GM18870 (cell line): ENCODE measurements around the gene A4GALT.
"Not testable (repeated sequence)": the region's sequence is repeated elsewhere in the genome, so short reads cannot be mapped to it uniquely, and the experiment has no call there.

ENCODE experiments used
- ATAC-seq: cut with Tn5 transposase; IDR thresholded peaks from one replicate; pipeline ENCODE4 v1.9.1; 2021; ENCODE audit warnings: moderate library complexity; ENCODE audit not compliant: unreplicated experiment

The A4GALT gene

DNA sequence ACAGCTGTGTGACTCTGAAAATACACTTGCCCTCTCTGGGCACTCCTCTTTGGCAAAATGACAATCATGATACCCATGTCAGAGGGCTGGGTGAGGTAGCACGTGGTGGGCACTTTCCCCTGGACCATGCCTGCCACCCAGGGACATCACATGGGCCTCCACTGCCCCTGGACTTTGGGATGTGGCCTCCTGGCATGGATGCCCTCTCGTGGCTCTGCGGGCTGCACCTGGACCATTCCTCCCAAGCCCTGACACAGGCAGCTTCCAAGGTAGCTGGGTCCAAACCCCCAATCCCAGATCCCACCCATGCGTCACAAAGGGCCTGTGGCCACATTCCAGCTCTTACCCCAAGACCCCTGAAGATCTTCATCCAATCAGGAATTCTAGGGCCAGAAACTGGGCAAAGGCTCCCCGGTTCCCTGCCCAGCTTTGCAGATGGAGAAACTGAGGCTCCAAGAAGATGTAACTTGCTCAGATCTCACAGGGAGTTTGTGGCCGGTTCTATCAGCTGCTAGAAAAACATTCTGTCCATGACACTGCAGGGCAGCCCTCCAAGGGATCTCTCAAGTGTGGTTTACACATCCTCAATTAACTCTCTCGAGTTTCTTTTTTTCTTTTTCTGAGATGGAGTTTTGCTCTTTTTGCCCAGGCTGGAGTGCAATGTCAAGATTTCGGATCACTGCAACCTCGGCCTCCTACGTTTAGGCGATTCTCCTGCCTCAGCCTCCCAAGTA is 36.0 kb downstream of the A4GALT start:
- no peak for ATAC-seq

DNA sequence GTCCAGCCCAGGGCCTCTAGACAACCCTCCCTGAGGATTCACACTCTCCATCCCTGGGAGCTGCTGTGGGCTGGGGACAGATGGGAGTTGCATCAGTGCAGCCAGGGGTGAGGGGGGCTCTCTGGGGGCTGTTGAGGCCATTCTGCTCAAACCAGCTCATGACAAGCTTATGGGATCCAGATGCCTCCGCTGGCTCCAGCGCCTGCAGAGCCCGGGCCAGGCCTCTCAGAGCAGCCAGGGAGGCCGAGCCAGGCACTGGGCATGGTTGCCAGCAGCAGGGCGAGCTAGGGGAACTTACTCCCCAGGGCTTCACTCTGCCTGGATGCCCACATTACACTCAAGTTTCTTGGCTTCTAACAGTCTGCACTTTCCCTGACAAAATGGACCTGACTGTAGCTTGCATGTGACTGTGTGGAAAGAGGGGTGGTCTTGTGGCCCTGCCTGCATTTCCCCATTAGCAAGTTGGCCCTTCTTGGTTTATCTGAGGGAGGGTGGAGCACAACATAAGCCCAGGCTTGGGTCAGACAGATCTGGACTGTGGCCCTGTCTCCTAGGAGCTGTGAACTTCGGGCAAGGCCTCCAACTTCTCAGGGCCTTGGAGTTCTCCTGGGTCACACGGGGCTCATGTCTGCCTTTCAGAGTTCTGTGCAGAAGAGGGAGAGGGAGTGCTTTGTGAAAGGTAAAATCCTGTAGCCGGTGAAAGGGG is 36.9 kb downstream of the A4GALT start:
- ATAC-seq, result no peak

DNA sequence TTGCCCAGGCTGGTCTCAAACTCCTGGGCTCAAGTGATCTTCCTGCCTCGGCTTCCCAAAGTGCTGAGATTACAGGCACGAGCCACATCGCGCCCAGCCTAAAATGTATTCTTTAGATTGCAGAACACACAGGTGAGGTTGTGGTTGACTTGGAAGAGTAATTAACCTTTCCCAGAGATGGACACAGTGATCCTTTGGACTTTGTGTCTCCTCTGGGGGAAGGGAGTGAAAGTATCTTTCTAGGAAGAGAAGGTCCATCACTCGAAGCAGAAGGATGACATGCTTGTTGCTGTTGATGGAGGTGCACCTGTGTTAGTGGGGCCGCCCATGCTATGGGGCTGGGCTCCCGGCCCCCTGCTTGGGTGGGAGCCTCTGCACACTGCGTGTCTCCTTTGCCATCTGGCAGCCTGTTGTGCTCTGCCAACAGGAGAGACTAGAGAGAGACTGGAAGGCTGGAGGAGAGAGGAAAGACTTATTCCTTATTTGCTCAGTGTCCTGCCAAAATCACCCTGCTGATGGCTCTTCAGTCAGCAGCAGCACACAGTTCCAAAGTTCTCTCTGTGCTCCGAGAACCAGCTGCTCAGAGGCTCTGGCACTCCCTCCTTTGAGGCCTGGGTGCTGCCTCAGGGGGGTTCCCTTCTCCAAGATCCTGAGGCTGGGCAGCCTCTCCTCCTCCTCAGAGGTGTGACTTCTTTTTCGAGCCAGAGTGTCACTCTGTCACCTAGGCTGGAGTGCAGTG is 38.4 kb downstream of the A4GALT start:
- ATAC-seq, result no peak

DNA sequence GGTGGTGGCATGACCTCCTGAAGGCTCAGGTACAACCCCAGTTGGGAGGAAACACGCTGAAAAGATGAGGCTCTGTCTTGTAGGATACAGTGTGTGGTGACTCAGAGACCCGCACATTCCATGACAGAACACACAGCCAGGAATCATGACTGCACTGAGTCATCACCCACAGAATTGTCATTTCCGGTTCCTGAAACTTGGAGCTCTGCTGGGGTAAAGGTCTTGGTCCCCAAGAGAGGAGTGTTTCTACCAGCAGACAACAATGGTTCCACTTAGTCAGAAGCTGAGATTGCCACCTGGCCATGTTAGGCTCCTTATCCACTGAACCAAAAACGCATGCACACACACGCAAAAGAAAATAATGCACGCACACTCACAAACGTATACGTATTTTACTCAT is 40.0 kb downstream of the A4GALT start:
- ATAC-seq, result no peak

DNA sequence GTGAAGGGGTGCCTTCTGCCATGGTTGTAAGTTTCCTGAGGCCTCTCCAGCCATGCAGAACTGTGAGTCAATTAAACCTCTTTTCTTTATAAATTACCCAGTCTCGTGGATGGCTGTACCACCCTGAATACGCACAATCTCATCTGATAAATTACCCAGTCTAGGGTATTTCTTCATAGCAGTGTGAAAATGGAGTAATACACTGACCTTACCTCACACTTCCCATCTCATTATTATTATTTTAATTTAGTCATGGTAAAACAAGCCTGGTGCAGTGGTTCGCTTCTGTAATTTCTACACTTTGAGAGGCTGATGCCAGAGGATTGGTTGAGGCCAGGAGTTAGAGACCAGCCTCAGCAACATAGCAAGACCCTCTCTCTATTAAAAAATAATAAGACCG is 41.0 kb downstream of the A4GALT start:
- ATAC-seq, result no peak

DNA sequence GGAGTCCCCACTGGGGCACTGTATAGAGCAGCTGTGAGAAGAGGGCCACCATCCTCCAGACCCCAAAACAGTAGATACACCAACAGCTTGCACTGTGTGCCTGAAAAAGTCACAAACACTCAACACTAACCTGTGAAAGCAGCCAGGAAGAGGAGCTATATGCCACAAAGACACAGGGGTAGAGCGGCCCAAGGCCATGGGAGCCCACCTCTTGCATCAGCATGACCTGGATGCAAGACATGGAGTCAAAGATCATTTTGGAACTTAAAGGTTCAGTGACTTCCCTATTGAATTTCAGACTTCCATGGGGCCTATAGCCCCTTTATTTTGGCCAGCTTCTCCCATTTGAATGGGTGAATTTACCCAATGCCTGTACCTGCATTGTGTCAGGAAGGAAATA is 41.8 kb downstream of the A4GALT start:
- ATAC-seq, result no peak

DNA sequence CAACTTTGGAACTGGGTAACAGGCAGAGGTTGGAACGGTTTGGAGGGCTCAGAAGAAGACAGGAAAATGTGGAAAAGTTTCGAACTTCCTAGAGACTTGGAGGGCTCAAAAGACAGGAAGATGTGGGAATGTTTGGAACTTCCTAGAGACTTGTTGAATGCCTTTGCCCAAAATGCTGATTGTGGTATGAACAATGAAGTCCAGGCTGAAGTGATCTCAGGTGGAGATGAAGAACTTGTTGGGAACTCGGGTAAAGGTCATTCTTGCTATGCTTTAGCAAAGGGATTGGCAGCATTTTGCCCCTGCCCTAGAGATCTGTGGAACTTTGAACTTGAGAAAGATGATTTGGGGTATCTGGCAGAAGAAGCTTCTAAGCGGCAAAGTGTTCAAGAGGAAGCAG is 42.7 kb downstream of the A4GALT start:
- not testable (repeated sequence) for ATAC-seq

DNA sequence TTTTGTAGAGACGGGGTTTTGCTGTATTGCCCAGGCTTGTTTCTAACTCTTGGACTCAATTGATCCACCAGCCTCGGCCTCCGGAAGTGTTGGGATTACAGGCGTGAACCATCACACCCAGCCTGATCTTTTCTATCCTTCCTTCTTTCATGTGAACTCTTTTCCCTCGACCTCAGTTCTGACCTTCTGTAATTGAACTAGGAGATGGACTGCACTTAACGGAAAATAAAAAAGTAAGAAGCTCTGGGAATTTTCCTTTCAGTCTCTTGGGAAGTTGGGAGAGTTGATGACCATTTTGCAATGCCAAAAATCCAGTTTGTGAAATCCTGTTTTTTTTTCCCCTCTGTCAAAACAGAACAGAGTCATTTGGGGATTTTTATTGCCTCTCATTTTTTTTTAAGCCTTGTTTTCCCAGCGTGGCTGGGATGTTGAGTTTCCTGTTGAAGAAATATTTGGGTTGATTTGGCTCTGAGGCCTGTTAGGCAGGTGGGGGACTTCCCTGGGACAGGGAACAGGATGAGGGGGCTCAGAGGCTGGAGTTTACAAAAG is 44.5 kb downstream of the A4GALT start:
- ATAC-seq, result no peak

DNA sequence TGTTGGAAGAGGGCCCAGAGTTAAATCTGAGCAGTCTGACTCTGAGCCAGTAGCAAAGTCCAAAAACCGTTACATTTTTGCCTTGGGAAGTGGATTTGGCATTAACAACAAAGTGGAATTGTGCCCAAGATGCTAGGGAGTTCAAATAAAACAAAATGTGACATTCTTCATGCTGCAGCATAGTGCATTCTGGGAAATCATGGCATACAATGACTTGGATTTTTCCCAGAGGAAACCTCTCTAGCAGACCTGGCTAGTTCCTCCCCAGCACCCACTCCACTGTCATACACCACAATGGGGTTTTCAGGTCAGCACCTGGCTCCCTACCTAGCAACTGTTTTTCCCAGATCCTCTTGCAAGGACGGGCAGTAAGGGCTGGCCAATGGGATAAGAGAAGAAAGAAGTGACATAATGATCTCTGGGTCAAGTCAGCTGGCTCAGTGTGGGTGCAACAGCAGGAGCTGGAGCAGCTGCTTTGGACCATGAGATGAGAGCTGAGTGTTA is 46.7 kb downstream of the A4GALT start:
- ATAC-seq, result no peak

DNA sequence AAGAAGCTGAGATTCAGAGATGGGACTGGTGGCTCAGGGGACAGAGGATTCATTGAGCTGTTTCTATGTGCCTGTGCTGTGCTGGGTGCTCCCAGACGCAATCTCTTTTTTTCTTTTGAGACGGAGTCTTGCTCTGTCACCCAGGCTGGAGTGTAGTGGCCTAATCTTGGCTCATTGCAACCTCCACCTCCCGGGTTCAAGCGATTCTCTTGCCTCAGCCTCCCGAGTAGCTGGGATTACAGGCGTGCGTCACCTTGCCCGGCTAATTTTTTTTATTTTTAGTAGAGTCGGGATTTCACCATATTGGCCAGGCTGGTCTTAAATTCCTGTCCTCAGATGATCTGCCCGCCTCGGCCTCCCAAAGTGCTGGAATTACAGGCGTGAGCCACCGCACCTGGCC is 47.6 kb downstream of the A4GALT start:
- ATAC-seq, result not testable (repeated sequence)

DNA sequence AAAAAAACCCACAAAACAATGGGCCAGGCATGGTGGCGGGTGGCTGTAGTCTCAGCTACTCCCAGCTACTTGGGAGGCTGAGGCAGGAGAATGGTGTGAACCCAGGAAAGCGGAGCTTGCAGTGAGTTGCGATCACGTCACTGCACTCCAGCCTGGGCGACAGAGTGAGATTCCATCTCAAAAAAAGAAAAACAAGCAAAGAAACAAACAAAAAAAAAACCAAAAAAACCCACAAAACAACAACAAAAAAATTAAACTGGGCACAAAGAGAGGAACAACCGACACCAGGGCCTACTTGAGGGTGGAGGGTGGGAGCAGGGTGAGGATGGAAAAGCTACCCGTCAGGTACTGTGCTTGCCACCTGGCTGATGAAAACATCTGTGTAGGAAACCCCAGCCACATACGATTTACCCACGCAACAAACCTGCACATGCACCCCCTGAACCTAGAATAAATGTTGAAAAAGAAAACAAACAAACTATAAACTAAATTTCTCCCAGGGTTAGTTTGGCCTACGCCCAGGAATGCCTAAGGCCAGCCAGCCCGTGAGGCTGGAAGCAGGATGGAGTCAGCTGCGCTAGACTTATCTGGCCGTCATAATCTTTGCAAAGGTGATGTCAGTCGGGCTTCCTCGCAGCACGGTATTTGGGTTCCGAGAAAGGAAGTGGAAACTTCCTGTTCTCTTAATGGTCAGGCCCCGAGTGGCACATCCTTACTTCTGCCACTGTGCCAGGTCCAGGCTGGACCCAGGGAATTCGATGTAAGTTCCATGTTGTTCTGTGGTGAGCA is 49.6 kb downstream of the A4GALT start:
- ATAC-seq, result no peak

DNA sequence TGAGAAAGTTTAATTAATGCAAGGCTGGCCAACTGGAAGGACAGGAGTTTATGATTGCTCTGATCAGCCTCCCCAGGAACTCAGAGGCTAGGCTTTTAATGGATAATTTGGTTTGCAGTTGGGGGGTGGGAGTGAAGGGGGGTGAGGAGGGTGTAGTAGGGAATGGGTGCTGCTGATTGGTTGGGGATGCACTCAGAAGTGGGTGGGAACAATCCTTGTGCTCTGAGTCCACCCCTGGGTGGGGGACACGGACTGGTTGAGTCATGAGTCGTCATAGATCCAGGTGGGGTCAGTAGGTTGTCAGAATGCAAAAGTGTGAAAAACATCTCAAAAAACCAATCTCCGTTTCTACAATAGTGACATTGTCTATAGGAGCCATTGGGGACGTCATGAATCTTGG is 50.6 kb downstream of the A4GALT start:
- ATAC-seq, result no peak

DNA sequence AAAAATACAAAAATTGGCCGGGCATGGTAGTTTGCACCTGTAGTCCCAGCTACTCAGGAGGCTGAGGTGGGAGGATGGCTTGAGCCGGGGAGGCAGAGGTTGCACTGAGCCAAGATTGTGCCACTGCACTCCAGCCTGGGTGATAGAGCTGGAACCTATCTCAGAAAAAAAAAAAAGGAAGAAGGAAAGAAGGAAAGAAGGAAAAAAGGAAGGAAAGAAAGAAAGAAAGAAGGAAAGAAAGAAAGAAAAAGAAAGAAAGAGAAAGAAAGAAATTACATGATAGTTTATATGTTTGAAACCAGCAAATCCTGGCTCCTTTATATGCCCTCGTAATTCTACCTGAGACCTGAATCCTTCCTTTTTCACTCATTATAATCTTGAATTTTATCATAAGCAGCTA is 54.3 kb downstream of the A4GALT start:
- ATAC-seq, result not testable (repeated sequence)

DNA sequence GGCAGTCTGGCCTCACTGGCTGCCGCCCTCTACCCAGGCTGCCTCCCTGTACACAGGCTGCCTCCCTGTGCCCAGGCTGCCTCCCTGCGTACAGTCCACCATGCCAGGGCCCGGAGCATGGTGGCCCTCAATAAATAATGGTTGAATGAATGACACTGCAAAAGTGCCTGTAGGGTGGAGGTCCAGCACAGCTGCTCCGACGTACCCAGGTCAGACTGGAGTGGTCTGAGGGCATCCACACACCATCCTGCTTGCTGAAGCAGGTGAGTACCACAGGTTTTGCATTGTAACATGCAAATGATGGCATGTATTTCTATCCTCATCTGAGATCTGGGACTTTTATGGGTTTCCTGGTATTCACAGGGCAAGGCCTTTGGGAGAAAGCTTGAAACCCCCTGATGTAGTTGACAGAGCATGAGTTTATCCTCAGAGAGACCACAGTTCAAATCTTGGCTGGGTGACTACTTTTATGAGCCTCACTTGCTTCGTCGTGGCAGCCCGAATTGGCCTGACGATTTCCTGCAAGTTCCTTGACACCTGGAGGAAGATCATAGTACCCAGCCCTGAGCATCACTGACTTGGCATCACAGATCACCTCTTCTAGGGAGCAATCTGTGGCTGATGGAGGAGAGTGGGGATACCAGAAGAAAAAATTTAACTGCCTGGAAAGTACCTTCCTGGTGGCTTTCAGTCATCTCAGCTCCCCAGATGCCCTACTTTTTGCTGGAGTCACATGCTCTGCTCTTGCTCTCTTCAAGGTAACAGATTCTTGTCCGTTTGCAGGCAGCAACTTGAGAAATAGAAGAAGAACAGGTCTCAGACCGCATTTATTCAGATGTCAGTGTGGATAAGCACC is 55.5 kb downstream of the A4GALT start:
- ATAC-seq, result peak; percentile 36

DNA sequence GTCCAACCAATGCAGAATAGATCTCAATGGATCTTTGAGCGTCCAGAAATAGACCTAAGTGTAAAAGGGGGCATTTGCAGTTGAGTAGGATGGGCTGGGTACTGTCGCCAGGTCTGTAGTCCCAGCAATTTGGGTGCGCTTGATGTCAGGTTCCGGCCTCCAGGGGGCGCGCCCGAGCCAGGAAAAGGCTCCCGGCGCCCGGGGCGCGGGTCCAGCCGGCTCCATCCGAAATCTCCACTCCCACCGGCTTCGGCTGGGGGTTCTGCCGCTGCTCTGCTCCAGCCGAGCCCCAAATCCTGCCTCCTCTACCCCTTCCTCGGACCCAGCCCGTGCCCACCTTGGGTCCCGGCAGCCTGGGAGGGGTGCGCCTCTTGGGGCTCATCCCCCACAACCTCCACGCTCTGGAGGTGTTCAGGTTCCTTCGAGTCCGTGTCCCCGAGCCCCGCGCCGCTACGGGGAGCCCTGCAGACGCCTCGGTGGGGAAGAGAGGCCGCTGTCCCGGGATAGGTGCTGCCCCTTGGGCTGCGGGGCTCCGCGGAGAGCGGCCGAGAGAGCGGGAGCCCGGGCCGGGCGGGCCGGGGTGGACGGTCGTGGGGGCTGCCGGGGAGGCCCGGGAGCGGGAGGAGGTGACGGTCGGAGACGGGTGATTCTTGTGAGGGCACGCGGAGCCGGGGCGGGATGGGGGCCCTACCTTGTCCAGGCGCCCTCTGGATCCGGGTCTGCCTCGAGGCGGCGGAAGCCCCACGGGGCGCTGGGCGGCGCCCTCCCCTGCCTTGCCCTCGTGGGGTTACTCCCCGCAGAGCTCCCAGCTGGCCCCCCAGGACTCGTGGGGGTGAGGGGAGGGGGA is 58.5 kb downstream of the A4GALT start:
- no peak for ATAC-seq

DNA sequence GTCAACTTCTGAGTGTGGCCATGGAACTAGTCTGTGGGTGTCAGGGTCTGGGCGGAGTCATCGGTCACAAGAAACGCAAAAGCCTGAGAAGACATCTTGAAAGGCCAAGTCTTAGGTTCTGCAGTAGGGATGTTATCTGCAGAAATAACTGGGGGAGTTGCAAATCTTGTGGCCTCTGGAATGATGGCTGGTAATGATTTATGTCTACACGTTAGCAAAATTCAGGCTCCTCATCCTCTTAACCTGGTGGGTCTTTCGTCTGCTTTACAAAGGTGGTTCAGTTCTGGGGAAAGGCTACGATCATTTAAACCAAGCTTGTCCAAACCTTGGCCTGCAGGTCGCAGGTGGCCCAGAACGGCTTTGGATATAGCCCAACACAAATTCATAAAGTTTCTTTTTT is 64.1 kb downstream of the A4GALT start:
- ATAC-seq, result no peak

DNA sequence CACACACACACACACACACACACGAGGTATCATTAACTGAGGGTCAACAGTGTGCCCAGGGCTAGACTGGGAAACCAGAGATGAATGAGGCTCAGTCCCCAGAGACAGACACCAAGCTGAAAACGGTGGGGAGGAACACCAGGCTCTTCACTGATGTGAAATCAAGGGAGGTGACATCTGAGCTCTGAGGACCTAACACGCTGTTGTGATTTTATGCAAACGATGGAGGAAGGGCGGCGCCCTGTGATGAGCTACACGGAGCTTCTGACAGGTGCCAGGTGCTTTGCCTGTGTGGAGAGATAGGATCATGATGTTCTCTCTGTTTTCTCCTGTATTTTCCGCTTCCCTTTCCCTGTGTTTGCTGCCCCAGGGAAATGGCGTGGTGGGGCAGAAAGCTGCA is 65.0 kb downstream of the A4GALT start:
- no peak for ATAC-seq

DNA sequence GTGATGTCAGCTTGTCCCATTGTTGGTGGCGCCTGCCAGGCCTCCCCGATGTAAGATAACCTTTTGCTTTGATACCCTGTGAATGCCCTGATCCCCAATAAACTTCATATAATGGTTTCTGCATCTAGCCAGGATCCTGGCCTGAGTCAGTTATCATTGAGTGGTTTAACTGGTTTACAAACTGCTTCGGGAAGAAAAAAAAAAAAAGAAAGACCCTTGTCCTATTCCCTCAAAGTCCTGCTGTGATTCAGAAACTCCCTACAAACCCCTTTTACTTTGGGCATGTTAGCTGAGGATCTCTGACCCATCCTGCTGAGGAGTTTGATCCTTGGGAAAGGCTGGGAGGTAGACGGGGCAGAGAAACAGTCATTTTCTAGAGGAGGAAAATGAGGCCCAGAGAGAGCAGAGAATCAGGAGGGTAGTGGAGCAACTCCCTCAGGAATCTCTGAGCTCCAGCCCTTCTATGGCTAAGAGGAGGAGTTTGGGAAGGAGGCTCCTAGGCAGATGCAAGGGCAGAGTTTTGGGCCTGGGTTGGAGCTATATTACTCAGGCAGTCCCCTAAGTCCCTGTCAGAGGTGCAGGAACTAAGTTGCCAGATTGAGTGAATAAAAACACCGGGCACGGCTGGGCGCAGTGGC is 66.1 kb downstream of the A4GALT start:
- ATAC-seq, result no peak
